Endothelial cell (in vitro differentiated cells): ENCODE measurements around the gene FUOM. TPM values are rescaled to one million over a fixed set of nuclear protein-coding genes. Genes with fewer than 3 reads are reported as not detected.

Experiments
- DNase-seq: peaks from one replicate; pipeline ENCODE4 v3.0.0; 2021; ENCODE audit warnings: low spot score
- H3K27ac Mint-ChIP-seq: one replicate; pipeline ENCODE4 v1.8.0; 2021; ENCODE audit warnings: mixed read lengths, inconsistent platforms; ENCODE audit not compliant: unreplicated experiment
- H3K27me3 Mint-ChIP-seq: one replicate; pipeline ENCODE4 v1.8.0; 2021; ENCODE audit warnings: mild to moderate bottlenecking, moderate library complexity, mixed read lengths, inconsistent platforms; ENCODE audit not compliant: unreplicated experiment
- H3K36me3 Mint-ChIP-seq: one replicate; pipeline ENCODE4 v1.8.0; 2021; ENCODE audit warnings: mild to moderate bottlenecking, low read depth, mixed read lengths, inconsistent platforms; ENCODE audit not compliant: unreplicated experiment
- H3K4me1 Mint-ChIP-seq: one replicate; pipeline ENCODE4 v1.8.0; 2021; ENCODE audit warnings: mild to moderate bottlenecking, mixed read lengths, inconsistent platforms; ENCODE audit not compliant: unreplicated experiment
- H3K4me3 Mint-ChIP-seq: one replicate; pipeline ENCODE4 v1.8.0; 2021; ENCODE audit warnings: mild to moderate bottlenecking, mixed read lengths, inconsistent platforms; ENCODE audit not compliant: unreplicated experiment
- H3K9me3 Mint-ChIP-seq: one replicate; pipeline ENCODE4 v1.8.0; 2021; ENCODE audit warnings: mixed read lengths, inconsistent platforms; ENCODE audit not compliant: unreplicated experiment
- total RNA-seq: library from RNA; stranded (reverse); fragmentation: NEBNext Ultra II Directional; extraction: Animal tissue kit (Norgen Biotek cat#: 25700); gene quantifications from one replicate; pipeline ENCODE4 v1.2.1, GENCODE V29; 2021; ENCODE audit not compliant: unreplicated experiment
- TF ChIP-seq, protein P1 (sequence below): fragments of 200-600 bp; sonication (generic); IDR thresholded peaks from one replicate; pipeline ENCODE4 v1.5.0; 2021; ENCODE audit warnings: antibody characterized with exemption; ENCODE audit not compliant: unreplicated experiment

Gene FUOM
- total RNA-seq, 1 donor from 2014 or later = 8.9 TPM

- DNase-seq = no peak
- no peak overlapping the region for H3K27ac Mint-ChIP-seq
- peaks cover 4% of the 10 kb centered on the region for H3K27me3 Mint-ChIP-seq
- H3K9me3 Mint-ChIP-seq = no peaks in the 10 kb centered on the region
- TF ChIP-seq, protein P1, sequence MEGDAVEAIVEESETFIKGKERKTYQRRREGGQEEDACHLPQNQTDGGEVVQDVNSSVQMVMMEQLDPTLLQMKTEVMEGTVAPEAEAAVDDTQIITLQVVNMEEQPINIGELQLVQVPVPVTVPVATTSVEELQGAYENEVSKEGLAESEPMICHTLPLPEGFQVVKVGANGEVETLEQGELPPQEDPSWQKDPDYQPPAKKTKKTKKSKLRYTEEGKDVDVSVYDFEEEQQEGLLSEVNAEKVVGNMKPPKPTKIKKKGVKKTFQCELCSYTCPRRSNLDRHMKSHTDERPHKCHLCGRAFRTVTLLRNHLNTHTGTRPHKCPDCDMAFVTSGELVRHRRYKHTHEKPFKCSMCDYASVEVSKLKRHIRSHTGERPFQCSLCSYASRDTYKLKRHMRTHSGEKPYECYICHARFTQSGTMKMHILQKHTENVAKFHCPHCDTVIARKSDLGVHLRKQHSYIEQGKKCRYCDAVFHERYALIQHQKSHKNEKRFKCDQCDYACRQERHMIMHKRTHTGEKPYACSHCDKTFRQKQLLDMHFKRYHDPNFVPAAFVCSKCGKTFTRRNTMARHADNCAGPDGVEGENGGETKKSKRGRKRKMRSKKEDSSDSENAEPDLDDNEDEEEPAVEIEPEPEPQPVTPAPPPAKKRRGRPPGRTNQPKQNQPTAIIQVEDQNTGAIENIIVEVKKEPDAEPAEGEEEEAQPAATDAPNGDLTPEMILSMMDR = no peak
- H3K4me1 Mint-ChIP-seq = no peaks in the 10 kb centered on the region
- no peaks in the 10 kb centered on the region for H3K36me3 Mint-ChIP-seq
- no peak overlapping the region for H3K4me3 Mint-ChIP-seq
Observed at GRCh38 chr10:133341983-133342382, 15.8 kb downstream of the FUOM start.

DNA sequence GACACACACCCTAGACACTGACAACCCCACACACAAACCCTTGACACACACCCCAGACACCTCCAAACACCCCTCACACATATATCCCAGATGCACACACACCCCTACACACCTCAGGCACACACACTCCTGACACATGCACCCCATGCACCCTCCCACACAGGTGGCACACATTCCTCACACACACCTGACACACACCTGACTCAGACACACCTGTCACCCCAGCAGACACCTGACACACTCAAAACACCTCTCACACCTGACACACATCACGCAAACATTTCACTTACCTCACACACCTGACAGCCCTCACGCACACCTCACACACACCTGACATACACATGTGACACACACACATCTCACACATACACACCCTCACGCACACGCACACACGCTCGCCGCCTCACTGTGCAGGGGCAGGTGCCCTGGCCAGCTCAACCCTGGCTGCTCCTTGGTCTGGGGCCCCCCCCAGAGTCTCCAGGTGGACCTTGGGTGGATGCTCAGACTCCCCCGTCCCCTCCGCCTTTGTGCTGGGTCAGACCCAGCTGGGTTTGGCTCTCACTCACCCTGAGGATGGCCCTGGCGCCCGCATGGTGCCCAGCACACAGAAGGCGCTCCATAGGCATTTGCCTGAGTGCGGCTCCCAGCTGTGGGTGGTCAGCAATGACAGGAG, 18.0 kb downstream of the FUOM start:
- H3K27me3 Mint-ChIP-seq = peaks cover 8% of the 10 kb centered on the region
- H3K36me3 Mint-ChIP-seq = no peaks in the 10 kb centered on the region
- DNase-seq = no peak
- TF ChIP-seq, protein P1 = no peak
- H3K4me3 Mint-ChIP-seq = no peak overlapping the region
- H3K4me1 Mint-ChIP-seq = no peaks in the 10 kb centered on the region
- no peak overlapping the region for H3K27ac Mint-ChIP-seq
- no peaks in the 10 kb centered on the region for H3K9me3 Mint-ChIP-seq

DNA sequence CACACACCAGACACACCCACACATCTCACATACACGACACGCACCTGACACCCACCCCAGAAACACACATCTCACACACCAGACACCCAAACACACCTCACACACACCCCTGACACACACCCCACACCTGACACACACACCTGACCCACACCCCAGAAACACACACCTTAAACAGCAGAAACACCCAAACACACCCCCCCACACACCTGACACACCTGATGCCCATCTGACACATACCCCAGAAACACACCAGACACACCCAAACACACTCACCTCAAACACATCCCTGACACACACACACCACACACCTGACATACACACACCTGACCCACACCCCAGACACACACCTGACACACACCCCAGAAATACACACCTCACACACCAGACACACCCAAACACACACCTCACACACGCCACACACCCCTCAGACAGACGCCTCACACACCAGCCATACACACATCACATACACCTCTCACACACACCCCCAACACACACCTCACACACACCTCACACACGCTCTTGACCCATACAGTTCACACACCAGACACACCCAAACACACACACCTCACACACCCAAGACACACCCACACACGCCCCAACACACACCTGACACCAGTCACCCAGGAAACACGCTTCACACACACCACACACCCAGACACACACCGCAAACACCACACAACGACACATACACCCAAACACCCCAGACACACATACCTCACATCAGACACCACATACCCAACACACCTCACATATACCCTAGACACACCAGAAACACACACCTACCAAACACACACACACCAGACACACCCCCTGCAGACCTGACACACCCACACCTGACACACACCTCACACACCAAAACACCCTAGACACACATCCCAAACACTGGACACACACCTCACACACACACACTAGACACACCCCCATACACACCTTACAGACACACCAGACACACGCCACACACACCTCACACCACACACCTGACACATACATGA, 19.4 kb downstream of the FUOM start:
- Mint-ChIP-seq H3K36me3 (no peaks in the 10 kb centered on the region), H3K27me3 (peaks cover 13% of the 10 kb centered on the region), H3K4me1 (no peaks in the 10 kb centered on the region), H3K9me3 (no peaks in the 10 kb centered on the region), H3K4me3 (no peak overlapping the region), H3K27ac (no peak overlapping the region)
- no peak for DNase-seq
- TF ChIP-seq, protein P1 = no peak

GRCh38 chr10:133337370-133337725, 20.5 kb downstream of the FUOM start:
- no peaks in the 10 kb centered on the region for H3K9me3 Mint-ChIP-seq
- no peak for DNase-seq
- H3K4me1 Mint-ChIP-seq = no peaks in the 10 kb centered on the region
- no peaks in the 10 kb centered on the region for H3K36me3 Mint-ChIP-seq
- H3K27me3 Mint-ChIP-seq = peaks cover 12% of the 10 kb centered on the region
- H3K27ac Mint-ChIP-seq = no peak overlapping the region
- no peak overlapping the region for H3K4me3 Mint-ChIP-seq
- TF ChIP-seq, protein P1 = no peak
